Gastrocnemius medialis (tissue), 4 donors: ENCODE data around the gene ZNF221.

Experiments
- POLR2A ChIP-seq, 2 donors: fragments of 450-650 bp; IDR thresholded peaks; one replicate each; pipeline ENCODE4 v1.6.1; 2017; ENCODE audit warnings: antibody characterized with exemption in 2 of 2, mild to moderate bottlenecking in 2 of 2, moderate library complexity in 2 of 2
- TF ChIP-seq, protein P1 (sequence below), 5 experiments: fragments of 450-650 bp in 3 of 5; fragments of 200-600 bp in 2 of 5; sonication (generic) in 2 of 5; IDR thresholded peaks in 4 of 5; conservative IDR thresholded peaks in 1 of 5; 1 replicate in 4 of 5; 2 replicates in 1 of 5; pipeline ENCODE4 v1.5.1; 2016 to 2019; ENCODE audit warnings: antibody characterized with exemption in 5 of 5, mild to moderate bottlenecking in 3 of 5, moderate library complexity in 3 of 5

DNA sequence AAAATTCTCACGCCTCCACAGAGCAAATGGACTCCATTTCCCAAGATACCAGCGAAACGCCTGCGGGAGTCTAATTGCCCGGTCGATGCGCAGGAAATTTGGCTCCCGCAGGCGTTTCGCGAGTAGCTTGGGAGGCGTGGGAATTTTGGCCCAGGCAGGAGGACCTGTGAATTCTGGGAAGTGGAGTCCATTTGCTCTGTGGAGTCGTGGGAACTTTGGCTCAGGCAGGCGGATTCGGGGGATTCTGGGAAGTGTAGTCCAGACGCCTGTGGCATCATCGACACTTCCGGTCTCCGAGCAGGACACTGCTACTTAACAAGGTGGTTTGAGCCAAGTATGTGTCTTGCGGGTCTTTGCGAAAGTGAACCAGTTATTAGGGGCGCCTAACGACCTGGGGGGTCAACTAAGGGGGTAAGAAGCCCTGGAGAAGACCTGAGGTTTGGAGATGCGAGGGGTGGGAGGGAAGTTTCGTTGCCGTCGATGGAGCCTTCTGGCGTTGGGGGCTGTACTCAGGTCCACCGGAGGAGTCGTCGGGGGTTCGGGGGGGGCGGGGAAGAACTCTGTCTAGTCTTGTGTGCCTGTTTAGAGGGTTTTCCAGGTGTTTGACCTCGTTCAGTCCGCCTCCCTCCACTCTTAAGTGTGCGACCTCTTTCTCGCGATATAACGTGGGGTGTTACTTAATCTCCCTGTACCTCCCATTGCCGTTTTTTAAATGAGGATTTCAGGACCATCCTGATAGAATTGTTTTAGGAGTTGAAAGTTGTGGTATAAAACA, 33.1 kb downstream of the ZNF221 start, which contains the start of gene ZNF155:
- TF ChIP-seq, protein P1, sequence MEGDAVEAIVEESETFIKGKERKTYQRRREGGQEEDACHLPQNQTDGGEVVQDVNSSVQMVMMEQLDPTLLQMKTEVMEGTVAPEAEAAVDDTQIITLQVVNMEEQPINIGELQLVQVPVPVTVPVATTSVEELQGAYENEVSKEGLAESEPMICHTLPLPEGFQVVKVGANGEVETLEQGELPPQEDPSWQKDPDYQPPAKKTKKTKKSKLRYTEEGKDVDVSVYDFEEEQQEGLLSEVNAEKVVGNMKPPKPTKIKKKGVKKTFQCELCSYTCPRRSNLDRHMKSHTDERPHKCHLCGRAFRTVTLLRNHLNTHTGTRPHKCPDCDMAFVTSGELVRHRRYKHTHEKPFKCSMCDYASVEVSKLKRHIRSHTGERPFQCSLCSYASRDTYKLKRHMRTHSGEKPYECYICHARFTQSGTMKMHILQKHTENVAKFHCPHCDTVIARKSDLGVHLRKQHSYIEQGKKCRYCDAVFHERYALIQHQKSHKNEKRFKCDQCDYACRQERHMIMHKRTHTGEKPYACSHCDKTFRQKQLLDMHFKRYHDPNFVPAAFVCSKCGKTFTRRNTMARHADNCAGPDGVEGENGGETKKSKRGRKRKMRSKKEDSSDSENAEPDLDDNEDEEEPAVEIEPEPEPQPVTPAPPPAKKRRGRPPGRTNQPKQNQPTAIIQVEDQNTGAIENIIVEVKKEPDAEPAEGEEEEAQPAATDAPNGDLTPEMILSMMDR (IDR thresholded peaks at IDR 0.05 in 4 of 5, conservative IDR thresholded peaks at IDR 0.05 in 1 of 5): no peak
- no peak for TF ChIP-seq POLR2A (IDR thresholded peaks at IDR 0.05)
